LHCN-M2 (cell line): ENCODE measurements around the gene DUSP22. TPM values are rescaled to one million over a fixed set of nuclear protein-coding genes. Genes with fewer than 3 reads are reported as not detected.
"Not testable (repeated sequence)": the region's sequence is repeated elsewhere in the genome, so short reads cannot be mapped to it uniquely, and the experiment has no call there.

Experiments
- DNase-seq: peaks from one replicate; pipeline ENCODE4 v3.0.0-alpha.2; 2012; ENCODE audit warnings: low read depth
- total RNA-seq: library from RNA; depleted of rRNA; stranded (reverse); fragments of >200 nt; gene quantifications from 2 replicates; pipeline ENCODE4 v1.2.3, GENCODE V29; 2014

DUSP22 gene
- total RNA-seq, 1 experiment from 2014 or later, result 14.9 TPM

- no peak for DNase-seq
Measured at GRCh38 chr6:279341-280029, 12.8 kb upstream of the DUSP22 start.

- no peak for DNase-seq
Measured at GRCh38 chr6:280775-281468, 11.4 kb upstream of the DUSP22 start.

GRCh38 chr6:281469-282103 lies 10.7 kb upstream of the DUSP22 start:
- no peak for DNase-seq

GRCh38 chr6:282177-282866 lies 10.0 kb upstream of the DUSP22 start:
- no peak for DNase-seq

- no peak for DNase-seq
Measured at GRCh38 chr6:282867-283416, 9.3 kb upstream of the DUSP22 start.

- no peak for DNase-seq
Measured at GRCh38 chr6:284486-284885, 7.8 kb upstream of the DUSP22 start.

GRCh38 chr6:285030-285771 lies 7.1 kb upstream of the DUSP22 start:
- DNase-seq, result no peak

GRCh38 chr6:285902-286301 lies 6.4 kb upstream of the DUSP22 start:
- DNase-seq, result not testable (repeated sequence)

- DNase-seq, result no peak
Measured at GRCh38 chr6:286681-287488, 5.4 kb upstream of the DUSP22 start.

- DNase-seq, result no peak
Measured at GRCh38 chr6:287489-287860, 4.8 kb upstream of the DUSP22 start.

GRCh38 chr6:288866-289265 lies 3.4 kb upstream of the DUSP22 start:
- DNase-seq, result no peak

- no peak for DNase-seq
Measured at GRCh38 chr6:290111-290922, 2.0 kb upstream of the DUSP22 start.

- peak; percentile 23 for DNase-seq
Measured at GRCh38 chr6:291204-291696, 1.0 kb upstream of the DUSP22 start.

GRCh38 chr6:292506-293192 lies 362 bp downstream of the DUSP22 start:
- peak; percentile 31 for DNase-seq

- DNase-seq, result peak; percentile 22
Measured at GRCh38 chr6:293193-294174, 1.2 kb downstream of the DUSP22 start.

- no peak for DNase-seq
Measured at GRCh38 chr6:294656-295565, 2.6 kb downstream of the DUSP22 start.
